Parietal lobe (tissue), 1 donor: ENCODE measurements around the gene STK17A. TPM values are rescaled to one million over a fixed set of nuclear protein-coding genes. Genes with fewer than 3 reads are reported as not detected.

Experiments used
- total RNA-seq: library from RNA; depleted of rRNA; stranded (reverse); fragments of >200 nt; gene quantifications from one replicate; pipeline ENCODE4 v1.2.3, GENCODE V29; 2014

STK17A gene
- 15.0 TPM for total RNA-seq

DNA sequence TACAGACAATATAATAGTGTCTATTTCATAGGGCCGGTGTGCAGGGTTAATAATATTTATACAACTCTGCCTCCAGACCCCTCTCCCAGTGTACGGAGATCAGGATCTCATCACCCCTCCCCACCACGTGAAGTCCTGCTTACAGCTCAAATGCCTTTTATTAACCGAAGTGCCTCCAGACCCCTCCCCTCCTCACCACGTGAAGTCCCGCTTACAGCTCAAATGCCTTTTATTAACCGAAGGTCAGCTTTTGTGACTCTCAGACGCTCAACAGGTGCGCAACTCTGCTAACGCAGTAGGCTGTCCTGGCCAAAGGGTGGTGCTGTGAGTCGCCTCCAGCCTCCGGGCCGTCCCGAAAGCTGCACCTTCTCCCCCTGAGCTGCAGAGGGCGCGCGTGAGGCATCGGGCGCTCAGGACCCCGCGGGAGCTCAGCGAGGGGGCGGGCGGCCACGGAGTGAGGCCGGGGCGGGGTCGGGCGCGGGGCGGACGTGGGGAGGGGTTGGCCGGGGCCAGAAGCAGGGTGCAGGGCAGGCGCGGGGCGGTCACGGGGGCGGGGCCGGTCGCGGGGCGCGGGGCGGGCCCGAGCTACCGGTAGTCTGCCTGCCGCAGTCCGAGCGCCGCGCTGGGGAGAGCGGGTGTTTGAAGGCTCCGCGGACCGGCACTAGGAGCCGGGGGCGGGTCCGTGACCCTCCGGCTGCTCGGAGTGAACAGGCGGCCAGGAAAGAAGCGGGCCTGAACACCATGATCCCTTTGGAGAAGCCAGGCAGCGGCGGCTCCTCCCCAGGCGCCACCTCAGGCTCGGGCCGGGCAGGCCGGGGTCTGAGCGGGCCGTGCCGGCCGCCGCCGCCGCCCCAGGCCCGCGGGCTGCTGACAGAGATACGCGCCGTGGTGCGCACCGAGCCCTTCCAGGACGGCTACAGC lies at the start of gene STK17A:
Gene STK17A (plus strand): TSS at position 606 of the 921 bp plus-strand sequence. CDS start 136 bp downstream, at position 742.

Other genes with a start within 250 kb of the STK17A start
- gene COA1, start 146.4 kb downstream of the STK17A start, total RNA-seq: 130 TPM
- gene BLVRA, start 175.6 kb downstream of the STK17A start, total RNA-seq: 16.3 TPM